GM19239 (cell line): ENCODE data around the gene SH2D2A.
"Not testable (repeated sequence)": the region's sequence is repeated elsewhere in the genome, so short reads cannot be mapped to it uniquely, and the experiment has no call there.

Experiments used
- DNase-seq: peaks from one replicate; pipeline ENCODE4 v3.0.0; 2011; ENCODE audit warnings: low spot score; ENCODE audit not compliant: insufficient read length
- FAIRE-seq: peaks from 2 replicates; lab custom pipeline; 2011; peaks lifted over from hg19 to GRCh38; lab: Jason Lieb, UNC

The SH2D2A gene

DNA sequence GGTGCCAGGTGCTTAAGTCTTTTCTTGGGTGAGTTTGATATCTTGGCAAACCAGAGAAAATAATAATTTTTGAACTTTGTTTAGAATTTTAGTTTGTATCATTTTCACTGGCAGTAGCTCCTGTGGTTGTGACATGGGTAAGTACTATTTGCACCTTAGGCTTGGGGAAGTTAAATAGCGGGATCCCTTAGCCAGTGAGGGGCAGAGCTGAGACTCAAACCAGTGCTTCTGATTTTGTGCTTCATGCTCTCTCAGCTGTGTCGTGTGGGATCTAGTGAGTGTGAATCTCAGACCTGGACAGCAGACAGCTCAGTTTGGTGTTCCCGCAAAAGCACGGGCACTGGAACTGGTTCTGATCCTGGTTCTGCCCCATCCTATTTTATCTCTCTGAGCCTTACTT, 39.7 kb downstream of the SH2D2A start:
- FAIRE-seq (no peak), DNase-seq (no peak)

DNA sequence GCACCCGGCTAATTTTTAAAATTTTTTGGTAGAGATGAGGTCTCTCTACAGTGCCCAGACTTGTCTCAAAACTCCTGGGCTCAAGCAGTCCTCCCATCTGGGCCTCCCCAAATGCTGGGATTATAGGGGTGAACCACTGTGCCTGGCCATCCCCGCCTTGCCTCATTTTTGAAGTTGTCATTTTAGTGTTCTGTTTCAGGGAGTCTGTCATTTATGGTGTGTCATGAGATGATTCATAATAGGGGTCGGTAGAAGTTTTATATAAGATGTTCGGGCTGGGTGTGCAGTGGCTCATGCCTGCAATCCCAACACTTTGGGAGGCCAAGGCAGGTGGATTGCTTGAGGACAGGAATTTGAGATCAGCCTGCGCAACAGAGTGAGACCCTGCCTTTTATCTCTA, 40.8 kb downstream of the SH2D2A start:
- no peak for FAIRE-seq
- no peak for DNase-seq

DNA sequence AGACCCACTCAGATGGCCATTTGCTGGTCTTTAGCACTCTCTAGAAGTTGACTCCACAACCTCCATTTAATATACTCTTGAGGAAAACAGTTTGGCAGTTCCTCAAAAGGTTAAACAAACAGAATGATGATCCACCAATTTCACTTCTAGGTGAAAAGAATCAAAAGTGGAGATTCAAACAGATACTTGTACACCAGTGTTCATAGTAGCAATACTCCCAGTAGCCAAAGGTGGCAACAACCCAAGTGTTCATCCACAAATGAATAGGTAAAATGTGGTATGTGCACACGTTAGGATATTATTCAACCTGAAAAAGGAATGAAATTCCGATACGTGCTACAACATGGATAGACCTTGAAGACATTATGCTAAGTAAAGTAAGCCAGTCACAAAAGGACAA, 43.0 kb downstream of the SH2D2A start:
- DNase-seq: no peak
- FAIRE-seq: no peak

DNA sequence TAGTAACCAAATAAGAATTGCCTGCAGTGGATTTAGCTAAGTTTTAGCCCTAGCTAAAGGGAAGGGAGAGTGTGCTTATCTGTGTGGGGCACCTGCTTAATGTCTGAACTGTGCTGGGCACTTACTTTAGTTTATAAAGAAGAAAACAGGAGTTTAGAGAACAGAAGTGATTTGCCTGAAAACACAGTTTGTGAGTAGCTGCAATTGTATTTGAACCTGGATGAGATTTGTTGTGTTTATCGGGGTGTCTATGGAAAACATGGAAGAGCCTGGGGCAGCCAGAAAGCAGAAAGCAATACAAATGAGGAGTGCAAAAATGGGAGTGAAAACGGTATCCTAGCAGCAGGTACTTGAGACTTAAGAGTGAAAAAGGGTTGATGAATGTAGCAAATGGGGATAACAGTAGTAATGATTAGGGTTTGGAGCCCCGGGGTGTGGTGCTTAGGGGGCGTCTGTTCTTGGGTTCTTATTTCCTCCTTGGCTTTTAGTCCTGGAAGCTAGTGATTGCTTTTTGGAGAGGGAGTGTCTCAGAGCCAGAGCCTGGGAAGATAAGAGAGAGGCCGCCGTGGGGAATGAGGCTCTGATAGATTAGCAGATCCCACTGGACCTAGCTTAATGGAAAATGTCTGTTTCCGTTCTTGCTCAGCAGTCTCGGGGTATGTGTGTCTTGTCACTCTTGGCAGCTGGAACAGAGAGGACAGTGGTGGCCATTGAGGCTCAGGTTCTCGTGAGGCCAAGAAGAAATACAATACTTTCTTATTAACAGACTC, 43.7 kb downstream of the SH2D2A start:
- DNase-seq (no peak), FAIRE-seq (no peak)

DNA sequence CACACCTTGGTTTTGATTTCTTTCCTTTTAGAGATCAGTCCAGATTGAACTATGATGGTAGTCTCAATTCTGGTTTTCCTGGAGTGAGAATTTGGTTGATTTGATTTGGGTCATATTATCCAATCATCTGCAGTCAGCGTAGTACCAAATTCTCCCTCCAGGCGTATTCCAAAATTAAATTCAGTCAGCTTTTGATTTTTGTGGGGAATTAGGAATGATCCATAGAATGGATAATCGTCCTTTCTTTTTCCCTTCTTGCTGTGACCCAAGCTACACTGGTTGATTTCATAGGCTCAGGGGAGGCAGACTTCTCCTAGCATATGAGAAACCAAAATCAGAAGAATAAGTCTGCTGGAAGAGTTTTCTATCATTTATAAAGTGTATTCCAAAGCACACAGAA, 44.4 kb downstream of the SH2D2A start:
- no peak for DNase-seq
- no peak for FAIRE-seq

DNA sequence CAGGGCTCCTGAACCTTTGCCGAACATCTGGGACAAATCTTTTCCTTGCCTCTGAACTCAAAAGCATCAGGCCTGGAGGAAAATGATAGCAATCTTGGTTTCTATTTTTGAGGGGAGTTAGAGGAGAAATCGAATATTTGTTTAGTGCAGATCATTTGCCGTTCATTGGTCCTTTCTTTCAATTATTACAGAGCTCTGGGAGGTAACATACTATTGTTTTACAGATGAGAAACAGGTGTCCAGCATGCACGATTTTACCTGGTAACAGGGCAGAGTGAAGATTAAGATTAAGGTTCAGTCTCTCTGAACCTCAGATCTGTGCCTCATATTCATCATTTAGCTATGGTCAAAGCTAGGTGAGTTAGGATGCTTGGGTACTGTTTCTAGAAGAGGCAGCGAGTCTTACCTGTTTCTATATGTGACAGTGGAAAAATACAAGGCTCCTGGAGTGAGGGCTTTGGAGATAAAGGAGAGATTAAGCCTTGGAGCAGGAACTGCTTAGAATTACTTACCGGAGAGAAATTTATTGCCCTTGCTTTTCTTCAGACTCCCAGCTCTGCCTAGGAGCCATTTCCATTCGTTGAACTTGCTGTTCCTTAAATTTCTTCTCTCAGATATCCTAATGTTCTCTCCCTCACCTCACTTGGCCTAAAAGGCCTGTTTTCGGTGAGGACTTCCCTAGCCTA, 47.9 kb downstream of the SH2D2A start:
- no peak for DNase-seq
- FAIRE-seq: no peak

DNA sequence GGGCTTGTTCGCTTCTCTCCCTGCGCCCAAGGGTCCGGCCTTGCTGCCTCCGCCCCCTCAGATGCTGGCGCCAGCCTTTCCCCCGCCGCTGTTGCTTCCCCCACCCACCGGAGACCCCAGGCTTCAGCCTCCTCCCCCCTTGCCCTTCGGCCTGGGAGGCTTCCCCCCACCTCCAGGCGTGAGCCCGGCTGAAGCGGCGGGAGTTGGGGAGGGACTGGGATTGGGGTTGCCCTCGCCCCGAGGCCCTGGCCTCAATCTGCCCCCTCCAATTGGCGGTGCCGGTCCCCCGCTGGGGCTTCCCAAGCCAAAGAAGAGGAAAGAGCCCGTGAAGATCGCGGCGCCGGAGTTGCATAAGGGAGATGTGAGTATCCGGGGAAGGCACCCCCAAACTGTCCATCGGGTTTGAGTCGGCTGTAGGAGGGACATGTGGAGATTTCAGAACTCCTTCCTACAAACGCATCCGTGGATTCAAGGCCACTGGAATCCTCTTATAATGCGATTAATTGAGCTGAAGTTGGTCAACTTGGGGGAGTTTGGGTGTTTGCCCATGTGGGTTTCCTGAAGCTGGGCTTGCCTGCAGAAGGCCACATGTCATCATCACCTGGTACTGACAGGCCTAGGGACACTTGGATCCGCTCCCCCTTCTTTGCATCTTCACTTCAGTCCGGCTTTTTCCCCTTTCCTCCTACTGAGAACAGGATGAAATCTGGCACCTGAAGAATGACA, 48.6 kb downstream of the SH2D2A start:
- FAIRE-seq (no peak), DNase-seq (no peak)

DNA sequence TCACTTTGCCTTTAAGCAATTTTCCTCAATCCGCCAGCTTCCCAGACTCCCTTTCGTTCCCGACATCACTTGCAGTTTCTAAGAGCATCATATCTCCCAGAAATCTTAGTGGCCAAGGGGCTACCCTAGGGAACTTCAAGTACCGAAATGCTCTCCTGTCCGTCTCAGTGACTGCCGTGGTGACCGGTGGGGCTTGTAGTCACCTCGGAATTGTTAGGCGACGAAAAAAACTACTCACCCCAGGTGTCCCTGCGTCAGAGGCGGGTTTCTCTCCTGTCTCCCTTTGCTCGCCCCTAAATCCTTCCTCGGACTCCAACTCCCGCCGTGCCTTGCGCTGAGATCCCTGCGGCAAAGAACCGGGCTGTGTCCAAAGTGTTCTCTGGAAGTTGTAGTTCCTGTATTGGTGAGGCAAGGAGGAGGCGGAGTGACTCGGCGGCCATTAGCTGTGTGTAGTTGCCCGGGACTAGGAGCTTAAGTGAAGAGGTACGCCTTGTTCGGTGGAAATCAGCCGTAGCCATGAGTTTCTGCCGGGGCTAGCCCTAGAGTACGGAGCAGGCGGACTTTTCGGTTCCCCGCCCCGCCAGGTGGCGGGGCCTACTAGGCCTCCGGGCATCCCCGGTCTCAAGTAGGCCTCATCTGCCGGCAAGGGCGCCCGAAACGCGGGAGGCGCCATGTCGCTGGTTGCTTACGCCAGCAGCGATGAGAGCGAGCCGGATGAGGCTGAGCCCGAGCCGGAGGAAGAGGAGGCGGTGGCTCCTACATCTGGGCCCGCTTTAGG, 49.4 kb downstream of the SH2D2A start, which contains the start of gene PRCC:
PRCC (plus strand) TSS at position 435 of the 778 bp plus-strand sequence; CDS start at position 672, 237 bp downstream.
- FAIRE-seq (peak; percentile 99), DNase-seq (peak; percentile 84)

DNA sequence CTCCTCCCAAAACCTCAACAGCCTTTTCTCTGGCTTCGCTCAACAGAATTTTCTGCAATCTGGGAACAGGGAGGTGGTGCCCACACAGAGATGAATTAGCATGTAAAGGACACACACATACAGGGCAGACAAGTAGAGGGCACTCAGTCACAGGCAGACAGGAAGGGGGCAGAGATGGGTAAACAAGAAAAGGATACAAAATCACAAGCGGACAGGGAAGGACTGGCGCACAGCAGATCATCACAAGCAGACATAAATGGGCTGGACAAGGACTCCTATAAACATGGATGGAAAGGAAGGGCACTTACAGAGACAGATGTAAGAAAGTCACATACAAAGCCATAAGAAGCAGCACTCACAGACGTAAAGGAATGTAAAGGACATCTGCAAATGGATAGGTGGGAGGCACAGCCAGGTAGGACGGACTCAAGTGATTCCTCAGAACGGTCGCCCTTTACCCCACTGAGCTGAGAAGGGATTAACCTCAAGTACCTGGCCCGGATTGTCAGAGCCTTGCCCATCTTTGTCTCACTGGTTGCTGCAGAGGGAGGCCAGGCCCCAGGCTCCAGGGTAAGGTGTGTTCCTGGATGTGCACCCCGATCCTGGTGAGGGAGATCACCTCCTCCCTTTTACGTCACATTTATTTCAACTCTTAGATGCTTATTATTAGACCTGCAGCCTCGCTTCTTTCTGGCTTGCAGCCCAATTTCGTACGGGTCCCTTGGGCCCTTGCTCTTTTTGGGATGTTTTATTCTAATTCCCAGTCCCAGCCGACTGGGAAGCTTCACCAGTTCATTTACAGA, 50.1 kb downstream of the SH2D2A start:
- no peak for DNase-seq
- FAIRE-seq: peak; percentile 8

DNA sequence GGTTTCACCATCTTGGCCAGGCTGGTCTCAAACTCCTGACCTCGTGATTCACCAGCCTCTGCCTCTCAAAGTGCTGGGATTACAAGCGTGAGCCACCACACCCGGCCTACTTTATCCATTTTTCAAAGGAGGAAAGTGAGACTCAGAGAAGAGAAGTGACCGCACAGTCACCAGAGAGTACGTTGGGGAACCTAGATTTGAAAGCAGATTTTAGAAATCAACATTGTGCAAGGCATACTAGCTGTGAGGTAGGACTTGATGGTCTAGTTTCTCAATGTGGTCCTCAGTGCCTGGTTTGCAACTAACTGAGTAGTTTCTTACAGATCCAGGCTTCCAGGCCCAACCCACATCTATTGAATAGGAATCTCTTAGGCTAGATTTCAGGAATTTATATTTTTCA, 51.0 kb downstream of the SH2D2A start:
- FAIRE-seq: no peak
- no peak for DNase-seq

DNA sequence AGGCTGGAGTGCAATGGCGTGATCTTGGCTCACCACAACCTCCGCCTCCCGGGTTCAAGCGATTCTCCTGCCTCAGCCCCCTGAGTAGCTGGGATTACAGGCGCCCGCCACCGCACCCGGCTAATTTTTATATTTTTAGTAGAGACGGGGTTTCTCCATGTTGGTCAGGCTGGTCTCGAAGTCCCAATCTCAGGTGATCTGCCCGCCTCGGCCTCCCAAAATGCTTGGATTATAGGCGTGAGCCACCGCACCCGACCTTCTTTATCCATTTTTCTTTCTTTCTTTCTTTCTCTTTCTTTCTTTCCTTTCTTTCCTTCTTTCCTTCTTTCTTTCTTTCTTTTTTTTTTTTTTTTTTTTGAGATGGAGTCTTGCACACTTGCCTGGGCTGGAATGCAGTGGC, 51.5 kb downstream of the SH2D2A start:
- not testable (repeated sequence) for FAIRE-seq, DNase-seq

DNA sequence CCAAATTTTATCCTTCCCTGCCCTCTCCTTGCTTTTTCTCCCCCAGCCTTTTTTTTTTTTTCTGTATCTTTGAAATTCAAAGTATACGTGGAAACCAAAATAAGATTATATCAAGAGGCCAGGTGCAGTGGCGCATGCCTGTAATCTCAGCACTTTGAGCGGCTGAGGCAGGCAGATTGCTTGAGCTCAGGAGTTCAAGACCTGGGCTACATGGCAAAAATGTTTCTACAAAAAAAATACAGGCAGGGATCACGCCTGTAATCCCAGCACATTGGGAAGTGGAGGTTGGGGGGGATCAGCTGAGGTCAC, 55.9 kb downstream of the SH2D2A start:
- DNase-seq (no peak), FAIRE-seq (no peak)

DNA sequence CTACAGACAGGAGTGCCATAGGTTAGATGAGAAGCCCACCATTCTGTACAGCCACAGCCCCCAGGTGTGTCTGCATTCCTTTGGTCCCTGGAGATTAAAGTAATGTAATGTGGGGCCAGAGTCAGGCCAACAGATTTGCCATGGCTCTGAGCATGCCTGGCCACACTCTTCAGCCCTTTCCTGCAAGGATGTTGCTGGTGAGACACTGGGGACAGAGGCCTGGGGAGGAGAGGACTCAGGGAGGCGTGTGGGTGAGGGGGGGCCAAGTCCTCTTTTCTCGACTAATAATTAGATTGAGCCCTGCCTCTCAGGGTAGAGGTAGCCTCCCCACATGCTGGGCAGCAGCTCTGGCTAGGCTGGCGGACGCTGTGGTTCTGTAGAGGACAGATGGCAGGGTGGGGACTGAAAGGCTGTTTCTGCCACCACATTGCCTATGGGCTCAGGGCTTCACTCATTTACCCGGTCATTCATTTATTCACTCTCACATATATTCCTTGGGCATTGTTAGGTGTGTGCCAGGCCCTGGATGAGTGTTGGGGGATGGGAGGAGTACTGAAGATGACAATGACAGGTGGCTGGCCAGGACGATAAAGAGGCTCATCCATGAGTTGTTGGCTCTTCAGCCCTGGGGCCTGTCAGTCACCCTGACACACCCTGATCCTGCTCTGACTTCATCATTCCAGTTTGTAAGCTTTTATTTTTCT, 56.4 kb downstream of the SH2D2A start:
- no peak for FAIRE-seq
- no peak for DNase-seq

DNA sequence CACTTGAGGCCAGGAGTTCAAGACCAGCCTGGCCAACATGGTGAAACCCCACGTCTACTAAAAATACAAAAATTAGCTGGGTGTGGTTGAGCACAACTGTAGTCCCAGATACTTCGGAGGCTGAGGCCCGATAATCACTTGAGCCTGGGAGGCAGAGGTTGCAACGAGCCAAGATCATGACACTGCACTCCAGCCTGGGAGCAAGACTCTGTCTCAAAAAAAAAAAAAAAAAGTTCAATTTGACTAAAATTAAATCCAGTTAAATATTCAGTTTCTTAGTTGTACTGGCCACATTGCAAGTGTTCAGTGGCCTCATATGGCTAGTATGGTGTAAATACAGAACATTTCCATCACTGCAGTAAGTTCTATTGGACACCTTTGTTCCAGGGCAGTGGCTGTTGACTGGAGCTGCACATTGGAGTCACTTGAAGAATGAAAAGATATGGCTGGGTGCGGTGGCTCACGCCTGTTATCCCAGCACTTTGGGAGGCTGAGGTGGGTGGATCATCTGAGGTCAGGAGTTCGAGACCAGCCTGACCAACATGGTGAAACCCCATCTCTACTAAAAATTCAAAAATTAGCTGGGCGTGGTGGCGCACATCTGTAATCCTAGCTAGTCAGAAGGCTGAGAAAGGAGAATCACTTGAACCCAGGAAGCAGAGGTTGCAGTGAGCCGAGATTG, 58.9 kb downstream of the SH2D2A start:
- DNase-seq, FAIRE-seq: not testable (repeated sequence)

DNA sequence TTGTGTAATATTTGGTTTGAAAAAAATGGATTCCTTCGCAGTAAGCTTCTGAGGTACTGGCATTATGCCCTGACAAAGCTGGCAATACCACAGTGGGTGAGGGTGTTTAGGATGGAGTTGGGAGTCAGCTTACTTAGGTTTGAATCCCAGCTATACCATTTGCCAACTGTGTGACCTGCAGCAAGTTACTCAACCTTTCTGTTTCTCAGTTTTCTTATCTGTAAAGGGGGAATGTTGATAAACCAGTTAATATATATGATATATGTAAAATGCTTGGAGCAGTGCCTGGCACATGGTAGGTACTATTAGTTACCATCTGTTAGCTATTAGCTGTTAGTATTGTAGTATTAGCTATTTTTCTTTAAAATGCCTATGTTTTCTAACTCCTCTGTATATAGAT, 60.3 kb downstream of the SH2D2A start:
- FAIRE-seq (no peak), DNase-seq (no peak)
